Measurements from ENCODE around the gene FBRS.
"Not testable (repeated sequence)": the region's sequence is repeated elsewhere in the genome, so short reads cannot be mapped to it uniquely, and the experiment has no call there.

DNA sequence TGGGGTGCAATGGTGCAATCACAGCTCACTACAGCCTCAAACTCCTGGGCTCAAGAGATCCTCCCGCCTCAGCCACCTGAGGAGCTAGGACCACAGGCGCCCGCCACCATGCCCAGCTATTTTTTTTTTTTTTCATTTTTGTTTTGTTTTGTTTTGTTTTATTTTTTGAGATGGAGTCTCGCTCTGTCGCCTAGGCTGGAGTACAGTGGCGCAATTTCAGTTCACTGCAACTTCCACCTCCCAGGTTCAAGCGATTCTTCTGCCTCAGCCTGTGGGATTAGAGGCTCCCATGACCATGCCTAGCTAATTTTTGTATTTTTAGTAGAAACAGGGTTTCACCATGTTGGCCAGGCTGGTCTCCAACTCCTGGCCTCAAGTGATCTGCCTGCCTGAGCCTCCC, 25.8 kb upstream of the FBRS start:
- TF ChIP-seq, protein P1, sequence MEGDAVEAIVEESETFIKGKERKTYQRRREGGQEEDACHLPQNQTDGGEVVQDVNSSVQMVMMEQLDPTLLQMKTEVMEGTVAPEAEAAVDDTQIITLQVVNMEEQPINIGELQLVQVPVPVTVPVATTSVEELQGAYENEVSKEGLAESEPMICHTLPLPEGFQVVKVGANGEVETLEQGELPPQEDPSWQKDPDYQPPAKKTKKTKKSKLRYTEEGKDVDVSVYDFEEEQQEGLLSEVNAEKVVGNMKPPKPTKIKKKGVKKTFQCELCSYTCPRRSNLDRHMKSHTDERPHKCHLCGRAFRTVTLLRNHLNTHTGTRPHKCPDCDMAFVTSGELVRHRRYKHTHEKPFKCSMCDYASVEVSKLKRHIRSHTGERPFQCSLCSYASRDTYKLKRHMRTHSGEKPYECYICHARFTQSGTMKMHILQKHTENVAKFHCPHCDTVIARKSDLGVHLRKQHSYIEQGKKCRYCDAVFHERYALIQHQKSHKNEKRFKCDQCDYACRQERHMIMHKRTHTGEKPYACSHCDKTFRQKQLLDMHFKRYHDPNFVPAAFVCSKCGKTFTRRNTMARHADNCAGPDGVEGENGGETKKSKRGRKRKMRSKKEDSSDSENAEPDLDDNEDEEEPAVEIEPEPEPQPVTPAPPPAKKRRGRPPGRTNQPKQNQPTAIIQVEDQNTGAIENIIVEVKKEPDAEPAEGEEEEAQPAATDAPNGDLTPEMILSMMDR (IDR thresholded peaks at IDR 0.05): not testable (repeated sequence)
- TF ChIP-seq POLR2AphosphoS5, POLR2A, EP300 (IDR thresholded peaks at IDR 0.05): not testable (repeated sequence)
